B cell (primary cell): ENCODE measurements around the gene GFPT2. TPM values are rescaled to one million over a fixed set of nuclear protein-coding genes. Genes with fewer than 3 reads are reported as not detected.

Experiments used
- ATAC-seq: fragments of 200-7000 bp; cut with Tn5 transposase; one replicate; pipeline ENCODE4 v1.10.0; 2021; ENCODE audit warnings: low read depth, mild to moderate bottlenecking, moderate number of reproducible peaks, moderate library complexity
- CTCF ChIA-PET: fragments of 350-600 bp; sonication (Branson Sonifier 250); formaldehyde crosslinking; loops from one replicate; lab custom pipeline; 2021; ENCODE audit warnings: antibody characterized with exemption, inconsistent platforms; lab: Charles Lee
- POLR2A ChIA-PET: fragments of 350-600 bp; sonication (Branson Sonifier 250); formaldehyde crosslinking; loops from one replicate; lab custom pipeline; 2021; ENCODE audit warnings: antibody characterized with exemption; lab: Charles Lee
- DNase-seq: peaks from one replicate; pipeline ENCODE4 v3.0.0; 2013
- H2AFZ ChIP-seq: 2 replicates; pipeline ENCODE4 v1.6.1; 2012; ENCODE audit warnings: mild to moderate bottlenecking, low read depth, low read length; ENCODE audit not compliant: insufficient read depth, poor library complexity, severe bottlenecking
- H3K27ac ChIP-seq, 2 donors: 1 replicate in 1 of 2; 2 replicates in 1 of 2; pipeline ENCODE4 v1.5.1; 2012 to 2013; ENCODE audit warnings: low read length in 2 of 2, mild to moderate bottlenecking in 2 of 2, moderate library complexity in 1 of 2
- H3K27me3 ChIP-seq, 4 experiments: fragments of 200-600 bp in 1 of 4; sonication (generic) in 1 of 4; replicated peaks in 1 of 4; 1 replicate in 2 of 4; 2 replicates in 2 of 4; pipeline versions ENCODE4 v1.6.1 to v1.7.0; 2013 to 2016; ENCODE audit warnings: low read length in 3 of 4, mild to moderate bottlenecking in 2 of 4, mixed read lengths in 1 of 4, moderate library complexity in 1 of 4; ENCODE audit not compliant: insufficient read depth in 4 of 4, control insufficient read depth in 3 of 4; ENCODE audit errors: control extremely low read depth in 1 of 4
- H3K36me3 ChIP-seq, 2 experiments: replicated peaks in 1 of 2; 1 replicate in 1 of 2; 2 replicates in 1 of 2; pipeline versions ENCODE4 v1.6.1 to v1.7.1; 2013; ENCODE audit warnings: low read length in 1 of 2; ENCODE audit not compliant: insufficient read depth in 2 of 2, control insufficient read depth in 1 of 2; ENCODE audit errors: control extremely low read depth in 1 of 2, extremely low read depth in 1 of 2
- H3K4me1 ChIP-seq, 2 donors: fragments of 200-600 bp in 1 of 2; sonication (generic) in 1 of 2; 1 replicate in 1 of 2; 2 replicates in 1 of 2; pipeline versions ENCODE4 v1.5.1 to v1.6.1; 2013 to 2017; ENCODE audit warnings: low read length in 2 of 2; ENCODE audit not compliant: control insufficient read depth in 2 of 2, insufficient read depth in 2 of 2
- H3K4me2 ChIP-seq: replicated peaks from 2 replicates; pipeline ENCODE3; 2012; ENCODE audit warnings: mild to moderate bottlenecking, low read depth, low read length; ENCODE audit not compliant: poor library complexity, severe bottlenecking
- H3K4me3 ChIP-seq, 5 experiments: fragments of 200-600 bp in 1 of 5; sonication (generic) in 1 of 5; 1 replicate in 3 of 5; 2 replicates in 2 of 5; pipeline versions ENCODE4 v1.5.1 to v1.7.0; 2011 to 2016; ENCODE audit warnings: low read length in 4 of 5, mild to moderate bottlenecking in 4 of 5, low read depth in 2 of 5, control low read depth in 1 of 5, moderate library complexity in 1 of 5; ENCODE audit not compliant: insufficient read depth in 1 of 5; ENCODE audit errors: control extremely low read depth in 1 of 5, extremely low read depth in 1 of 5
- H3K79me2 ChIP-seq: fragments of 200-600 bp; sonication (generic); one replicate; pipeline ENCODE4 v1.6.0; 2016; ENCODE audit warnings: low read length; ENCODE audit not compliant: control insufficient read depth, insufficient read depth
- H3K9ac ChIP-seq: fragments of 200-600 bp; sonication (generic); 2 replicates; pipeline ENCODE4 v1.6.1; 2017; ENCODE audit warnings: mild to moderate bottlenecking, low read length, moderate library complexity
- H3K9me3 ChIP-seq, 3 donors: one replicate each; pipeline versions ENCODE4 v1.6.1 to v1.7.1; 2013; ENCODE audit warnings: low read length in 2 of 3; ENCODE audit not compliant: control insufficient read depth in 2 of 3, insufficient read depth in 1 of 3; ENCODE audit errors: control extremely low read depth in 1 of 3
- H4K20me1 ChIP-seq: 2 replicates; pipeline ENCODE4 v1.6.0; 2012; ENCODE audit warnings: mild to moderate bottlenecking, low read length; ENCODE audit not compliant: insufficient read depth, control insufficient read depth, poor library complexity, severe bottlenecking
- H3K27ac Mint-ChIP-seq: one replicate; pipeline ENCODE4 v1.8.0; 2021; ENCODE audit warnings: mixed read lengths
- H3K27me3 Mint-ChIP-seq: one replicate; pipeline ENCODE4 v1.8.0; 2021; ENCODE audit warnings: mixed read lengths
- H3K4me1 Mint-ChIP-seq: one replicate; pipeline ENCODE4 v1.8.0; 2021; ENCODE audit warnings: mixed read lengths
- H3K4me3 Mint-ChIP-seq: one replicate; pipeline ENCODE4 v1.8.0; 2021; ENCODE audit warnings: mixed read lengths
- H3K9me3 Mint-ChIP-seq: one replicate; pipeline ENCODE4 v1.8.0; 2022; ENCODE audit warnings: mixed read lengths; ENCODE audit not compliant: insufficient read depth
- EZH2 ChIP-seq: IDR thresholded peaks from 2 replicates; pipeline ENCODE4 v1.6.1; 2012; ENCODE audit warnings: borderline replicate concordance, low read depth, mild to moderate bottlenecking, moderate library complexity, low read length; ENCODE audit not compliant: insufficient read depth, poor library complexity, severe bottlenecking
- WGBS: methylation state at CpG from one replicate; pipeline ENCODE4 v1.1.5; 2013; ENCODE audit warnings: missing lambda C conversion rate; ENCODE audit not compliant: insufficient coverage; 5-methylcytosine and 5-hydroxymethylcytosine counted together
- intact Hi-C: fragments of 100-400 bp; cut with micrococcal nuclease; formaldehyde crosslinking; loops from one replicate; pipeline ENCODE4 v1.10.0; 2022
- polyA plus RNA-seq: library from polyadenylated mRNA; depleted of rRNA; stranded (reverse); fragments of >200 nt; gene quantifications from 2 replicates; pipeline ENCODE4 v1.2.3, GENCODE V29; 2012
- total RNA-seq, 2 donors: library from RNA; stranded (reverse); fragments of 120-200 nt in 1 of 2; gene quantifications; 1 replicate in 1 of 2; 2 replicates in 1 of 2; pipeline versions ENCODE4 v1.2.3 to v1.2.4, GENCODE V29; 2013 to 2022
- TF ChIP-seq, protein P1 (sequence below): fragments of 200-600 bp; IDR thresholded peaks from one replicate; pipeline ENCODE4 v1.8.0; 2022; ENCODE audit warnings: antibody characterized with exemption, mild to moderate bottlenecking

Gene GFPT2
- total and polyA plus RNA-seq, 2 donors (not counting 1 experiment from before 2014, with no cell fraction given) = 0.03 to 2.8 TPM

GRCh38 chr5:180271221-180271620 is 81.9 kb downstream of the GFPT2 start:
- no peak overlapping the region for H3K27ac Mint-ChIP-seq
- POLR2A ChIA-PET = no interaction called here
- CTCF ChIA-PET = no interaction called here

GRCh38 chr5:180259260-180259611 is 93.9 kb downstream of the GFPT2 start:
- Mint-ChIP-seq H3K4me3 (no peak overlapping the region), H3K9me3 (peaks cover 24% of the 10 kb centered on the region), H3K27ac (no peak overlapping the region), H3K27me3 (no peaks in the 10 kb centered on the region), H3K4me1 (no peaks in the 10 kb centered on the region)
- no peak for TF ChIP-seq EZH2
- TF ChIP-seq, protein P1, sequence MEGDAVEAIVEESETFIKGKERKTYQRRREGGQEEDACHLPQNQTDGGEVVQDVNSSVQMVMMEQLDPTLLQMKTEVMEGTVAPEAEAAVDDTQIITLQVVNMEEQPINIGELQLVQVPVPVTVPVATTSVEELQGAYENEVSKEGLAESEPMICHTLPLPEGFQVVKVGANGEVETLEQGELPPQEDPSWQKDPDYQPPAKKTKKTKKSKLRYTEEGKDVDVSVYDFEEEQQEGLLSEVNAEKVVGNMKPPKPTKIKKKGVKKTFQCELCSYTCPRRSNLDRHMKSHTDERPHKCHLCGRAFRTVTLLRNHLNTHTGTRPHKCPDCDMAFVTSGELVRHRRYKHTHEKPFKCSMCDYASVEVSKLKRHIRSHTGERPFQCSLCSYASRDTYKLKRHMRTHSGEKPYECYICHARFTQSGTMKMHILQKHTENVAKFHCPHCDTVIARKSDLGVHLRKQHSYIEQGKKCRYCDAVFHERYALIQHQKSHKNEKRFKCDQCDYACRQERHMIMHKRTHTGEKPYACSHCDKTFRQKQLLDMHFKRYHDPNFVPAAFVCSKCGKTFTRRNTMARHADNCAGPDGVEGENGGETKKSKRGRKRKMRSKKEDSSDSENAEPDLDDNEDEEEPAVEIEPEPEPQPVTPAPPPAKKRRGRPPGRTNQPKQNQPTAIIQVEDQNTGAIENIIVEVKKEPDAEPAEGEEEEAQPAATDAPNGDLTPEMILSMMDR = no peak
- H3K4me3 ChIP-seq = no peak overlapping the region
- H3K27ac ChIP-seq = no peak overlapping the region
- no CpG with 5 or more reads among the region's 3 CpGs for WGBS
- no peaks in the 10 kb centered on the region for H3K79me2 ChIP-seq
- POLR2A ChIA-PET = no interaction called here
- DNase-seq (no peak), ATAC-seq (no peak)
- intact Hi-C loops = no loop called here
- H3K9ac ChIP-seq = no peak overlapping the region
- no peaks in the 10 kb centered on the region for H3K27me3 ChIP-seq
- peaks cover 12 to 65% of the 10 kb centered on the region in 2 experiments for H3K36me3 ChIP-seq
- peaks cover 9 to 88% (median 71%) of the 10 kb centered on the region in 3 donors for H3K9me3 ChIP-seq
- H3K4me1 ChIP-seq = no peaks in the 10 kb centered on the region
- no peaks in the 10 kb centered on the region for H4K20me1 ChIP-seq
- no peak overlapping the region for H3K4me2 ChIP-seq
- CTCF ChIA-PET = no interaction called here
- H2AFZ ChIP-seq = no peak overlapping the region

More at GRCh38 chr5:180271221-180271620, 81.9 kb downstream of the GFPT2 start:
- no peak overlapping the region for H3K9ac ChIP-seq
- H3K9me3 ChIP-seq = peaks cover 4 to 39% (median 18%) of the 10 kb centered on the region in 3 donors
- H3K4me3 ChIP-seq = no peak overlapping the region
- DNase-seq (no peak), ATAC-seq (no peak)
- Mint-ChIP-seq H3K4me1 (no peaks in the 10 kb centered on the region), H3K27me3 (no peaks in the 10 kb centered on the region), H3K4me3 (no peak overlapping the region), H3K9me3 (peaks cover 19% of the 10 kb centered on the region)
- no peaks in the 10 kb centered on the region for H3K27me3 ChIP-seq
- H4K20me1 ChIP-seq = no peaks in the 10 kb centered on the region
- TF ChIP-seq EZH2 = no peak
- TF ChIP-seq, protein P1 = no peak
- H3K36me3 ChIP-seq = peaks cover 0 to 38% of the 10 kb centered on the region in 2 experiments
- H3K27ac ChIP-seq = no peak overlapping the region
- no peak overlapping the region for H2AFZ ChIP-seq
- H3K79me2 ChIP-seq = no peaks in the 10 kb centered on the region
- H3K4me1 ChIP-seq = no peaks in the 10 kb centered on the region
- intact Hi-C loops = no loop called here
- no peak overlapping the region for H3K4me2 ChIP-seq
- 88% methylated on average over 4 of the region's 7 CpGs for WGBS
